Uterus (tissue), 2 donors: ENCODE measurements around the gene DBNL.

Experiments used
- CTCF ChIP-seq, 4 experiments: fragments of 200-600 bp in 2 of 4; fragments of 450-650 bp in 2 of 4; sonication (generic) in 2 of 4; IDR thresholded peaks; one replicate each; pipeline ENCODE4 v1.5.1; 2016 to 2019; ENCODE audit warnings: antibody characterized with exemption in 4 of 4, mild to moderate bottlenecking in 2 of 4, moderate library complexity in 1 of 4
- POLR2A ChIP-seq, 2 donors: fragments of 450-650 bp; IDR thresholded peaks; one replicate each; pipeline ENCODE4 v1.6.1; 2016; ENCODE audit warnings: antibody characterized with exemption in 2 of 2, mild to moderate bottlenecking in 1 of 2, moderate library complexity in 1 of 2

GRCh38 chr7:44077061-44077460, 32.6 kb downstream of the DBNL start:
- TF ChIP-seq CTCF (IDR thresholded peaks at IDR 0.05): no peak
- TF ChIP-seq POLR2A (IDR thresholded peaks at IDR 0.05): no peak
